AG09319 (cell line): ENCODE results near the gene KBTBD6.
"Not testable (repeated sequence)": the region's sequence is repeated elsewhere in the genome, so short reads cannot be mapped to it uniquely, and the experiment has no call there.

Experiments used
- DNase-seq: peaks from one replicate; pipeline ENCODE4 v3.0.0-alpha.2; 2010; ENCODE audit warnings: low read depth; ENCODE audit errors: extremely low read depth
- CTCF ChIP-seq: IDR thresholded peaks from 2 replicates; pipeline ENCODE4 v1.5.1; 2011; ENCODE audit warnings: low read depth, mild to moderate bottlenecking, inconsistent platforms, low read length, moderate library complexity

Gene KBTBD6

DNA sequence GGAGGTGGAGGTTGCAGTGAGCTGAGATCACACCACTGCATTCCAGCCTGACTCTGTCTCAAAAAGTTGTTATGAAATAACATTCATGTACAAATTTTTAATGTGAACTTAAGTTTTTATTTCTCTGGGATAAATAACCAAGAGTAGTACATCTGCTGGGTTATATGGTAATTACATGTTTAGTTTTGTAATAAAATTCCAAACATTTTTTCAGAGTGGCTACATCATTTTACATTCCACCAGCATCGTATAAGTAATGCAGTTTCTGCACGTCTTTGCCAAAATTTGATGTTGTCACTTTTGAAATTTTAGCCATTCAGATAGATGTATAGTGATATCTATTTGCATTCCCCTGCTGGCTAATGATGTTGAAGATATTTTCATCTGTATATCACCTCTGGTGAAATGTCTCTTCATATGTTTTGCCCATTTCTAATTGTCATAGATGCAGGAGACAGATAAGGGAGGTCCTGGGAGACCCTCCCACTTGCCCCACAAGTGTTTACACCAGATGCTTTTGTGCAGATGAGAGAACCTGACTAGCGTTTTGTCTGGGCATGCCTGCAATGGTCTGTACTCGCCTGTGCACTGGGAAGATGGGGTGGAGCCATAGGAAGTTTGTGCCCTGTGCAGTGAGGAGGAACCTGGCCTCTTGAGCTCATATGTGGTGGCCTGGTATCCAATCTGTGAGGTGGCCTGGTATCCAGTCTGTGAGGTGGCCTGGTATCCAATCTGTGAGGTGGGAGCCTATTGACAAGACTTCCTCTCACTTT is 12.7 kb upstream of the KBTBD6 start:
- DNase-seq: no peak
- no peak for TF ChIP-seq CTCF

GRCh38 chr13:41144576-41144975 is 12.0 kb upstream of the KBTBD6 start:
- no peak for TF ChIP-seq CTCF
- DNase-seq: no peak

DNA sequence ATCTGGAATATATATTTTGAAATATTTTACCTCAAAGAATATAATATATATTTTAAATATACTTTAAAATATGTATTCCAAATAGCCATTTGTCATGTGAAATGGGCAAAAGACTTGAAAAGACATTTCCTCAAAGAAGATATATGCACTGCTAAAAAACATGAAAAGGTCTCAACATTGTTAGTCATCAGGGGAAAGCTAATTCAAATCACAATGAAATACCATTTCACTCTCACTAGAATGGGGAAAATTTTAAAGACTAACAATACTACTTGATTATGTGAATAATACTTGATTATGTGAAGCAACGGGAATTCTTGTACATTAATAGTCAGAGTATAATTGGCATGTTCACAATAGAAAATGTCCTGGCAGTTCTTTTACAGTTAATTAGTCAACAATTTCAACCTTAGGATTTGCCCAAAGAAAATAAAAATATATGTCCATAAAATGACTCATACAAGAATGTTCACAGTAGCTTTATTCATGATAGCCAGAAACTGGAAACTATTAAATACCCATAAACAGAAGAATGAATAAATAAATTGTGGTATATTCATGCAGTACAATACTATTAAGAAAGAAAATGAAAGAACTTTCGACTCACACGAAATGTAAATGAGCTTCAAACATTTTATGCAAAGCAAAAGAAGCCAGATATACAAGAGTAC is 6.8 kb upstream of the KBTBD6 start:
- TF ChIP-seq CTCF: no peak
- no peak for DNase-seq

GRCh38 chr13:41137951-41138350 is 5.3 kb upstream of the KBTBD6 start:
- no peak for DNase-seq
- TF ChIP-seq CTCF: no peak

DNA sequence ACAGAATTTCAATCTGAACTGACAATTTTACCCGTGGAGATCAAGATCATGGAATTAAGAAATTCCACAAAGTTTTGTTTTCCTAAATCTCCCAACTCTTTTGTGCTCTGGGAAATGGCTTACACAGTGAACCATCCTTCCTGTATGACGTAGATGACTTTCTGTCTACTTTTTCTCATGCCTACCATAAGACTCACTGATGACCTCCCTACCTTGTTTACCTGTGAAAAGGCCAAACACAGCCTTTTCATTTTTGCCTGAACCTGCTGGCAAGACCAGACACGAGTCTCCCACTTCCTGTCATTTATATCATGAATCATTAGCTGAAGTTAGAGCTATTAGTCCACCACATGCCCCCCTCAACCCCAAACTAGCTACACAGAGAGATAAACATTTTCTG is 4.6 kb upstream of the KBTBD6 start:
- TF ChIP-seq CTCF: no peak
- DNase-seq: no peak

- no peak for DNase-seq
- TF ChIP-seq CTCF: no peak
Measured at GRCh38 chr13:41136396-41137031, 3.9 kb upstream of the KBTBD6 start.

DNA sequence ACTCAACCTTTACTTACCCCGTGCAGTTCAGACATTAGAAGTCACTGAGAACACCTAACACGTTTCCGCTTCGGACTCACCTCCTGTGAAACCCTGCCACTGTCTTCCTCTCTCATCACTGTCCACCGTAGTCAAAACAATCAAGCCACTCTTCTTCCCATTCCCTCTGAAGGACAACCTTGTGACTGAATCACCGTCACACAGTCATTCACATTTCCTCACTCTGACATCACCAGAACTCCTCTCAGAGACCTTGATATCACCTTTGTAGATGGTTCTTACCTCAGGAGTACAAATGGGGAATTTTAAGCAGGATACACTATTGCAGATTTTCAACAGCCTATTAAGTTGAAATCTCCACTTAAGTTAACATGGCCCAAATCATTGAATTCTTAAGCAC is 1.3 kb upstream of the KBTBD6 start:
- TF ChIP-seq CTCF: no peak
- DNase-seq: no peak

- not testable (repeated sequence) for DNase-seq
Measured at GRCh38 chr13:41131660-41132511, 716 bp downstream of the KBTBD6 start.

- DNase-seq: not testable (repeated sequence)
Measured at GRCh38 chr13:41131189-41131588, 1.4 kb downstream of the KBTBD6 start.
